T-helper 1 cell (primary cell): ENCODE data around the gene B4GAT1.

Experiments
- DNase-seq, 5 donors: peaks; one replicate each; pipeline ENCODE4 v3.0.0-alpha.2; 2012 to 2020

The B4GAT1 gene

DNA sequence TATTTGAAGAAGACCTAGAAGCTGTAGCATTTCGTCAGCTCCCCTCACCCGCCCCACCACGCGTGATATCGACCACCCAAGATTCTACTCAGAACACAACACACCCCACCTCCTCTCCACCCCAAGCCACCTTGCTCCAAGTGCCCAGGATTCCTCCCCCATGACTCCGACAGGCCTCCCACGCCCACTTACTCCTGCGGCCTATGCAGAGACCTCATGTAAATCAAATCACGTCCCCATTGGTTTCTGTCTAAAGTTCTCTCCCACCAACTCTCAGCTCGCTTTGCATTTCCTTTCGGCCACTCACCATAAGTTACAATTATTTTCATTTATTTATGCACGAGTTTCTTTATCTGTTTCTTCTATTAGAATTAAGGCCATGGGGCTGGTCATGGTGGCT is 44.8 kb downstream of the B4GAT1 start:
- DNase-seq = no peak

DNA sequence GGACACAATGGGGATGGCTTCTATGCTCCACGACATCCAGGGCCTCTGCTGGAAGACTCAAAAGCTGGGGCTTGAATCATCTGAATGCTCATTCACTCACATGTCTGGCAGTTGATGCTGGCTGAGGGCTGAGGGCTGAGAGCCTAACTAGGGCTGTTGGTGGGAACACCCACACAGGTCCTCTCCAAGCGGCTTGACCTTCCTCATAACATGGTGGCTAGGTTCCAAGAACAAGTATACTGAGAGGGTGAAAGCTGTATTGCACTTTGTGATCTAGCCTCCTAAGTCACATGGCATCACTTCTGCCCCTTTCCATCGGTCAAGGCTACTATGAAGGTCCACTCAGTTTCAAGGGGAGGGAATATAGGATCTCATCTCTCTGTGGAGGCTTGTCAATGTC is 48.2 kb downstream of the B4GAT1 start:
- DNase-seq = no peak

DNA sequence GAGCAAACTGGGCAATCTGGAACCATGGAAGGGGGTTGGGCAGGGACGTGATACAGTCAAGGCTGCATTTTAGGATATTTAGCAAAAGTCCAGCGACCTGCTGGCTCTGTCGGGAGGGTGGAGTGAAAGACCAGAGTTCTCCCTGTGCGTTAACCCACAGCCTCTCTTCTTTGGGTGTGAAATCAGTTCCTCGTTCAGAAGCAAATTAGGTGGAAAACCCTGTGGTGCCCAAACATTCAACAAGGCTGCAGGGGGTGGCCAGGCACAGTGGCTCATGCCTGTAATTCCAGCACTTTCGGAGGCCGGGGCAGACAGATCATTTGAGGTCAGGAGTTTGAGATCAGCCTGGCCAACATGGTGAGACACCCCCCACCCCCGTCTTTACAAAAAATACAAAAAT is 49.8 kb downstream of the B4GAT1 start:
- no peak for DNase-seq
